ENCODE results near the gene HMCN1. TPM values are rescaled to one million over a fixed set of nuclear protein-coding genes. Genes with fewer than 3 reads are reported as not detected.

Gene HMCN1
- total RNA-seq, 2 experiments from 2014 or later = under 0.01 TPM; not detected in 1

GRCh38 chr1:186076006-186076405 is 341.8 kb downstream of the HMCN1 start:
- Mint-ChIP-seq H3K27ac (no peak overlapping the region), H3K9me3 (no peaks in the 10 kb centered on the region), H3K27me3 (no peaks in the 10 kb centered on the region), H3K4me1 (no peaks in the 10 kb centered on the region), H3K4me3 (no peak overlapping the region), H3K36me3 (ENCODE audit: low read depth) (no peaks in the 10 kb centered on the region)
- DNase-seq = no peak
- ChIA-PET CTCF (no interaction called here), POLR2A (no interaction called here)

- H3K27me3 Mint-ChIP-seq = no peaks in the 10 kb centered on the region
- POLR2A ChIA-PET = no interaction called here
- H3K27ac Mint-ChIP-seq = no peak overlapping the region
- H3K9me3 Mint-ChIP-seq = no peaks in the 10 kb centered on the region
- CTCF ChIA-PET = no interaction called here
- no peaks in the 10 kb centered on the region for H3K36me3 Mint-ChIP-seq (ENCODE audit: low read depth)
- H3K4me1 Mint-ChIP-seq = peaks cover 4% of the 10 kb centered on the region
- no peak overlapping the region for H3K4me3 Mint-ChIP-seq
- no peak for DNase-seq
These were observed 344.1 kb downstream of the HMCN1 start for GRCh38 chr1:186078245-186078644.

- DNase-seq = no peak
- Mint-ChIP-seq H3K4me3 (no peak overlapping the region), H3K36me3 (ENCODE audit: low read depth) (no peaks in the 10 kb centered on the region), H3K9me3 (no peaks in the 10 kb centered on the region), H3K4me1 (peaks cover 4% of the 10 kb centered on the region), H3K27me3 (no peaks in the 10 kb centered on the region), H3K27ac (no peak overlapping the region)
- ChIA-PET POLR2A (no interaction called here), CTCF (no interaction called here)
These were observed 345.0 kb downstream of the HMCN1 start for GRCh38 chr1:186079084-186079684.

GRCh38 chr1:186082235-186082937 is 348.2 kb downstream of the HMCN1 start:
- CTCF ChIA-PET = no interaction called here
- no peak overlapping the region for H3K4me3 Mint-ChIP-seq
- H3K27ac Mint-ChIP-seq = no peak overlapping the region
- POLR2A ChIA-PET = no interaction called here
- no peaks in the 10 kb centered on the region for H3K27me3 Mint-ChIP-seq
- no peaks in the 10 kb centered on the region for H3K9me3 Mint-ChIP-seq
- no peak for DNase-seq
- H3K4me1 Mint-ChIP-seq = peaks cover 4% of the 10 kb centered on the region
- no peaks in the 10 kb centered on the region for H3K36me3 Mint-ChIP-seq (ENCODE audit: low read depth)

- Mint-ChIP-seq H3K9me3 (no peaks in the 10 kb centered on the region), H3K27me3 (no peaks in the 10 kb centered on the region), H3K36me3 (ENCODE audit: low read depth) (no peaks in the 10 kb centered on the region), H3K4me3 (no peak overlapping the region), H3K4me1 (peaks cover 4% of the 10 kb centered on the region), H3K27ac (no peak overlapping the region)
- CTCF ChIA-PET = no interaction called here
- POLR2A ChIA-PET = no interaction called here
- no peak for DNase-seq
These were observed 352.4 kb downstream of the HMCN1 start for GRCh38 chr1:186086583-186086982.

GRCh38 chr1:186089940-186090339 is 355.7 kb downstream of the HMCN1 start:
- POLR2A ChIA-PET = no interaction called here
- H3K27me3 Mint-ChIP-seq = no peaks in the 10 kb centered on the region
- H3K4me1 Mint-ChIP-seq = no peaks in the 10 kb centered on the region
- H3K36me3 Mint-ChIP-seq (ENCODE audit: low read depth) = no peaks in the 10 kb centered on the region
- H3K27ac Mint-ChIP-seq = no peak overlapping the region
- CTCF ChIA-PET = no interaction called here
- DNase-seq = no peak
- H3K4me3 Mint-ChIP-seq = no peak overlapping the region
- H3K9me3 Mint-ChIP-seq = no peaks in the 10 kb centered on the region

- H3K9me3 Mint-ChIP-seq = no peaks in the 10 kb centered on the region
- H3K36me3 Mint-ChIP-seq (ENCODE audit: low read depth) = no peaks in the 10 kb centered on the region
- no peak overlapping the region for H3K4me3 Mint-ChIP-seq
- CTCF ChIA-PET = interaction anchor here (0.6 kb wide), 1 partner anchor 304 kb away, joined by 3 read pairs; no protein-coding TSS in a partner anchor
- no peaks in the 10 kb centered on the region for H3K4me1 Mint-ChIP-seq
- no peak for DNase-seq
- POLR2A ChIA-PET = no interaction called here
- peaks cover 2% of the 10 kb centered on the region for H3K27me3 Mint-ChIP-seq
- H3K27ac Mint-ChIP-seq = no peak overlapping the region
These were observed 357.1 kb downstream of the HMCN1 start for GRCh38 chr1:186091222-186091720.

- no peak for DNase-seq
- Mint-ChIP-seq H3K27ac (no peak overlapping the region), H3K9me3 (no peaks in the 10 kb centered on the region), H3K36me3 (ENCODE audit: low read depth) (no peaks in the 10 kb centered on the region), H3K27me3 (peaks cover 2% of the 10 kb centered on the region), H3K4me1 (no peaks in the 10 kb centered on the region), H3K4me3 (no peak overlapping the region)
- CTCF ChIA-PET = interaction anchor here (0.5 kb wide), 1 partner anchor 420 kb away, joined by 3 read pairs; no protein-coding TSS in a partner anchor
- POLR2A ChIA-PET = no interaction called here
These were observed 359.2 kb downstream of the HMCN1 start for GRCh38 chr1:186093437-186093836.

GRCh38 chr1:186094172-186094571 is 360.0 kb downstream of the HMCN1 start:
- no peaks in the 10 kb centered on the region for H3K4me1 Mint-ChIP-seq
- ChIA-PET POLR2A (no interaction called here), CTCF (interaction anchor here (0.5 kb wide), 1 partner anchor 420 kb away, joined by 3 read pairs; no protein-coding TSS in a partner anchor)
- no peaks in the 10 kb centered on the region for H3K9me3 Mint-ChIP-seq
- no peak overlapping the region for H3K4me3 Mint-ChIP-seq
- no peak overlapping the region for H3K27ac Mint-ChIP-seq
- peaks cover 2% of the 10 kb centered on the region for H3K27me3 Mint-ChIP-seq
- no peaks in the 10 kb centered on the region for H3K36me3 Mint-ChIP-seq (ENCODE audit: low read depth)
- no peak for DNase-seq

GRCh38 chr1:186099336-186100104 is 365.3 kb downstream of the HMCN1 start:
- DNase-seq = no peak
- Mint-ChIP-seq H3K27me3 (peaks cover 2% of the 10 kb centered on the region), H3K36me3 (ENCODE audit: low read depth) (no peaks in the 10 kb centered on the region), H3K9me3 (no peaks in the 10 kb centered on the region), H3K4me1 (no peaks in the 10 kb centered on the region), H3K4me3 (no peak overlapping the region), H3K27ac (no peak overlapping the region)
- POLR2A ChIA-PET = no interaction called here
- CTCF ChIA-PET = no interaction called here

GRCh38 chr1:186102107-186102506 is 367.9 kb downstream of the HMCN1 start:
- Mint-ChIP-seq H3K9me3 (no peaks in the 10 kb centered on the region), H3K4me3 (no peak overlapping the region), H3K4me1 (no peaks in the 10 kb centered on the region), H3K36me3 (ENCODE audit: low read depth) (no peaks in the 10 kb centered on the region), H3K27me3 (no peaks in the 10 kb centered on the region), H3K27ac (no peak overlapping the region)
- CTCF ChIA-PET = no interaction called here
- DNase-seq = no peak
- POLR2A ChIA-PET = no interaction called here

GRCh38 chr1:186102547-186103148 is 368.5 kb downstream of the HMCN1 start:
- POLR2A ChIA-PET = no interaction called here
- CTCF ChIA-PET = no interaction called here
- no peaks in the 10 kb centered on the region for H3K4me1 Mint-ChIP-seq
- H3K27me3 Mint-ChIP-seq = no peaks in the 10 kb centered on the region
- H3K36me3 Mint-ChIP-seq (ENCODE audit: low read depth) = no peaks in the 10 kb centered on the region
- H3K9me3 Mint-ChIP-seq = no peaks in the 10 kb centered on the region
- no peak for DNase-seq
- H3K27ac Mint-ChIP-seq = no peak overlapping the region
- no peak overlapping the region for H3K4me3 Mint-ChIP-seq

GRCh38 chr1:186104459-186104858 is 370.3 kb downstream of the HMCN1 start:
- H3K27ac Mint-ChIP-seq = no peak overlapping the region
- no peaks in the 10 kb centered on the region for H3K27me3 Mint-ChIP-seq
- H3K4me3 Mint-ChIP-seq = no peak overlapping the region
- no peaks in the 10 kb centered on the region for H3K4me1 Mint-ChIP-seq
- no peaks in the 10 kb centered on the region for H3K36me3 Mint-ChIP-seq (ENCODE audit: low read depth)
- no peaks in the 10 kb centered on the region for H3K9me3 Mint-ChIP-seq
- no peak for DNase-seq
- CTCF ChIA-PET = no interaction called here
- POLR2A ChIA-PET = no interaction called here
